NCI-H1417 treated with DMSO at 0.1 percent for 48 hours (cell line): ENCODE data around the gene GNG10.
"Not testable (repeated sequence)": the region's sequence is repeated elsewhere in the genome, so short reads cannot be mapped to it uniquely, and the experiment has no call there.

Experiments used
- DNase-seq: peaks from one replicate; lab custom pipeline; 2025; lab: John Stamatoyannopoulos, UW

Gene GNG10

DNA sequence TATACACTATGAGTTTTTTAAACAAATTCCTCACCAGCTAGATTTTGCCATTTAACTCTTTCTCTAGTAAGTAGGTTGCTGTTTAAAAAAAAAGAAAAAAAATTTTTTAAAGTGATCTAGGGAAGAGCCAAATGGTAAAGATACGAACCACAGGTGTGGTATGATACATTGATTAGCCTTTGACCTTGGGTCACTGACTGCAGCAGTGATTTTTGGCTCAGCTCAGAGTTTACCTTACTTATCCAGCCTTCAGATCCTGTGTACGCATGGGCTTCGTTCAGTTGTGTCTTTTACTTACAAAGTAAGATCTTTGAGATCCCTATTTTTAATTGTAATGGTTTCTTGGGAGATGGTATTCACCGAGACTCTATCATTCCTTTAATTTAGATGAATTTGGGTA, 12.4 kb upstream of the GNG10 start:
- DNase-seq = no peak

- no peak for DNase-seq
These were observed 4.4 kb upstream of the GNG10 start for GRCh38 chr9:111657051-111657450.

DNA sequence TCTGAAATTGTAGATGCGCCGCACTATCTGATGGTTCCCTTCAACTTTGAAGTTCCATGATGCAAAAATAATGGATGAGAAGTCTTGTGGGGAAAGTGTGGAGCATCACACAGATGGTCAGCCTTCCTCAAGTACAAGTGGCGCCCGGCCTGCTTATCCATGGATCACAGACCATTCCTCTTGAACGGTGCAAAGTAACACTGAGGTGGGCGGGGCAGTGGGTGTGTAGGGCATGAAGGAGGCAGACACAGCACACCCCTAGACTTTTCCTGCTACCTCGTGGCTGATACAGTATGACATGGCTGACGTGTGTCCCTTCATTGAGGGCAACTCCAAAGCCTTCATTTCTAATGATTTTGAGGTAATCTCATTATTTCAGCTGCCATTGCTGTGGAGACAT, 2.5 kb upstream of the GNG10 start:
- no peak for DNase-seq

DNA sequence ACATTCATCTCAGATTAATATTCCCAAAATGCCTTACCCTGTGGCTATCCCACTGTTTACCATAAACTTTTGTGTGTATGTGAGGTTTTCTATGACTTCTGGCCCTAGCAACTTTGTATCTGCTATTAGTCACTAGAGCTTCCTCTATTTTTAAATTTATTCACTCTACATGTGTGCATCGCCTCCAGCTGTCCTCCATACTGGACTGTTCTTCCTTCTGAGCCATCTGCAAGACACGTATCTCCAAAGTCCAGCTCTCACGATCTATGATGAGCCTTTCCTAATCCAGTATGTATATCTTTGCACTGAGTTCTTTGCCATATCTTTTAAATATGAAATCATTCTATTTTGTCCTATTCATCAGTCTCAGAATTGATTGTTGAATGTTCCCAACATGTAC, 1.7 kb upstream of the GNG10 start:
- no peak for DNase-seq

GRCh38 chr9:111661802-111662521, 557 bp downstream of the GNG10 start:
- DNase-seq = no peak

GRCh38 chr9:111662576-111663300, 1.3 kb downstream of the GNG10 start:
- no peak for DNase-seq

- no peak for DNase-seq
These were observed 2.0 kb downstream of the GNG10 start for GRCh38 chr9:111663301-111663823.

DNA sequence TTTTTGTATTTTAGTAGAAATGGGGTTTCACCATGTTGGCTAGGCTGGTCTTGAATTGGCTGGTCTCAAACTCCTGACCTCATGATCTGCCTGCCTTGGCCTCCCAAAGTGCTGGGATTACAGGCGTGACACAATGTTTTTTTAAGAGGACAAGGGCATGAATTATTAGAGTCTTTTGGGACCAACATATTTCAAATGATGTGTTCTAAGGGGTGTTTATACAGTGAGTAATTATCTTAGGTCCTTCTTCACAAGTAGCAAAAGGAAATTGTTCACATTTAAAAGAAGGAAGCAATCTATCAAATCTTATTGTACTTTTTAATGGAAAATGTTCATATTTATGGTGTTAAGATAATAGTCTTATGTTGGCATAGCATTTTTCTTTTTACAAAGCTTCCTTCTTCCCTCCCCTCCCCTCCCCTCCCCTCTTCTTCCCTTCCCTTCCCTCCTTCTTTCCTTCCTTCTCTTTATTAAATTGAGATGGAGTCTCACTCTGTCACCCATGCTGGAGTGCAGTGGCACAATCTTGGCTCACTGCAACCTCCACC, 6.7 kb downstream of the GNG10 start:
- DNase-seq = no peak

DNA sequence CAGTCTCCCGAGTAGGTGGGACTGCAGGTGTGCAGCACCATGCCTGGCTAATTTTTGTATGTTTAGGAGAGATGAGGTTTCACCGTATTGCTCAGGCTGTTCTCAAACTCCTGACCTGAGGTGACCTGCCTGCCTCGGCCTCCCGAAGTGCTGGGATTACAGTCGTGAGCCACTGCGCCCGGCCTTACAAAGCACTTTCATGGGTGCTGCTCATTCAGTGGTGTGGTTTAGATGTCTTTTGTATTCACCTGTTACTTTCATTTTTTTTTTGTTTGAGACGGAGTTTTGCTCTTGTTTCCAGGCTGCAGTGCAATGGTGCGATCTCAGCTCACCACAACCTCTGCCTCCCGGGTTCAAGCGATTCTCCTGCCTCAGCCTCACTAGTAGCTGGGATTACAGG, 7.2 kb downstream of the GNG10 start:
- DNase-seq = not testable (repeated sequence)

DNA sequence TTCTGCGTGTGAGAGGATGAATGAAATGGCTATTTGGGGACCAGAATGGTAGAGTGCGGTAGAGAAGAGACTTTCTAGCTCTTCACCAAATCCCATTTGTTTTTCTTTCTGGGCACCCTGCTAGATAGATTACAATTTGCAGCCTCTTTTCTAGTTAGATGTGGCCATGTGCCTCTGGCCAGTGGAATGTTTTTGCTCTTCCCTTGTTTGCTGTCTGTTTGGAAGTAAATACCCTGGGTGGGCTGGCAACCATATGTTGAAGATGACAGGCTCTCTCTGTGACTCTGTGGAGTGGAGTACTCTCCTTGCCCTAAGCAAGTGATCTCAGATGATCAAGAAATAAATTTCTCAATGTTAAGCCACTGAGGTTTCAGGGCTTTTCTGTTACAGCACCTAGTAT, 12.9 kb downstream of the GNG10 start:
- no peak for DNase-seq

DNA sequence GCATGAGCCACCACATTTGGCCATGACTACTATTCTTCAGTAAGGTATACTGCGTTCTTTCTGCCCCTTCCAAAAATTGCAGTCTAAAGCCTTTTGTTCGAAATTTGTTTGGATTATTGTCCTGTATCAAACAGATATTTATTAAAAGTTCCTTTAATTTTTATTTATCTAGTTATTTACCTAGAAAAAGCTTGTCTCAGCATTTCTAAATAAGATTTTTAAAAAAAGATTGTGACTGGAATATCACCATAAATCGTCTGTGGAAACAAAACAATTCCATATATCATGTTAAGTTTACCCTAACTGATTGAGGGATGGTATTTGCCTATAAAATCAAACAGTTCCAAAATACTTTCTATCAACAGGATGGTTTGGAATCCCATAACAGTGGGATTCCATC, 14.7 kb downstream of the GNG10 start:
- DNase-seq = no peak

- no peak for DNase-seq
These were observed 16.9 kb downstream of the GNG10 start for GRCh38 chr9:111678293-111678692.

DNA sequence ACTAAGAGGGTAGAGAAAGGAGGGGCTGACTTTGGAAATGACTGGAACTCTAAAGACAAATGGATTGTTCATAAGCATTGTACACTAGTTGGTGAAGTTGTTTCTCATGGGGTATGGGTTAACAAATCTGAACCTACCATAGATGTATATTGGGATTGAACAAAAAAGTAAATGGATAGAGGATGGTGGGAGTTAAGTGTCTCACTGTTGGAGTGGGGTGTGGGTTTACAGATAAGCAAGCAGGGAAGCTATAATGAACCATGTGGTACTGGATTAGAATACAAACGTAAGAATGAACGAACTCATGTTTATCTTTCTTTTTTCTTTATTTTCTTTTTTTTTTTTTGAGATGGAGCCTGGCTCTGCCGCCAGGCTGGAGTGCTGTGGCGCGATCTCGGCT, 17.8 kb downstream of the GNG10 start:
- no peak for DNase-seq

- DNase-seq = no peak
These were observed 22.0 kb downstream of the GNG10 start for GRCh38 chr9:111683392-111683791.

- DNase-seq = peak; percentile 27
These were observed 30.4 kb downstream of the GNG10 start for GRCh38 chr9:111691672-111692329.

- no peak for DNase-seq
These were observed 35.4 kb downstream of the GNG10 start for GRCh38 chr9:111696796-111697195.

DNA sequence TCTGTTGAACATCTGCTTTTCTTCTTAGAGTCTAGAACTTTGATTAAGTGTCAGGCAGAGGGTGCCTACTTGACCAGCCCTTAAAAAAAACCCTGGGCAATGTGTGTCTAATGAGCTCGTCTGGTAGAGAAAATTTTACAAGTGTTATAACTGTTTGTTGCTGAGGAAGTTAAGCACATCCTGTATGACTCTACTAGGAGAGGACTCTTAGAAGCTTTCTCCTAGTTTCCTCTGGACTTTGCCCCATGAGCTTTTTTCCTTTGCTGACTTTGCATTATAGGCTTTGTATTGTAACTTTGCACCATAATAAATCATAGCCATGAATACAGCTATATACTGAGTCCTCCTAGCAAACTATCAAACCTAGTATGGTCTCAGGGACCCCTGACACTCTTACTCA, 39.4 kb downstream of the GNG10 start:
- DNase-seq = no peak

DNA sequence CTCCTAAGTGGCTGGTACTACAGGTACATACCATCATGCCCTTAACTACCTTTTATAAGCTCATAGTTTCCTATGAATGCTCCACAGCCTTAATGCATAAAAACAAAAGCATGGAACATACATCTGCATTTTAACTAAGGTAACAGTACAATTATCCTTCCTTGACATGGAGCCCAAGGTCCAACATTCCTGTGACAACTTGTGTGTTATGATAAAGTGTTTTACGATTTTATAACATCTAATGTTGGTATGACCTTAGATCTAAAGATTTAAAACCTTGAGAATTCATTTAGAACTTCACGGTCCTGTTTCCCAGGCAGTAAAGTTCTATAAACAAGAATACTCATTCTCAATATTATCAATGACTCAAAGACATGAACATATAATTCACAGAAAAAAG, 43.1 kb downstream of the GNG10 start:
- no peak for DNase-seq

DNA sequence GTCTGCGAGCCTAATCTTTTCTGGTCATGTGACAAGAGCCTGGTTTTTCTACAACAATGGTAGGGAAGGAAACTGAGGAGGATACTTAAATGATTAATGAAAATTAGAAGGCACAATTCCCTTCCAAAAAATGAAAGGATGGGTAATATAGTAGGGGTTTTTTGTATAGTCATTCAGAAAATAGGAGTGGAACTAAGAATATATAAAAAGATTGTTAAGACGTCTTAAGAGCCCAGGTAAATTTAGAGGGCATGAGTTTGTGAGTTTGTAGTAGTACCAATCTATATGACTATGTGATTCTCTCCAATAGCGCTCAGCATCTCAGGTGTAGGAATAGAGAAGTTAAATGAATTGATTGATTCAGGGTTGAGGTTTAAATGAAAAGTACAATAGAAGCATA, 50.1 kb downstream of the GNG10 start:
- DNase-seq = no peak

GRCh38 chr9:111712369-111712768, 51.0 kb downstream of the GNG10 start:
- DNase-seq = no peak

GRCh38 chr9:111715471-111715870, 54.1 kb downstream of the GNG10 start:
- no peak for DNase-seq

- no peak for DNase-seq
These were observed 58.1 kb downstream of the GNG10 start for GRCh38 chr9:111719541-111719940.
